CD4-positive, alpha-beta T cell treated with Interleukin-4 for 1 hour (primary cell): ENCODE results near the gene APPL1.
"Not testable (repeated sequence)": the region's sequence is repeated elsewhere in the genome, so short reads cannot be mapped to it uniquely, and the experiment has no call there.

Experiments
- DNase-seq, 2 donors: peaks; one replicate each; pipeline ENCODE4 v3.0.0-alpha.2; 2020 to 2022

APPL1 gene

GRCh38 chr3:57274845-57275244 lies 47.3 kb downstream of the APPL1 start:
- no peak for DNase-seq

GRCh38 chr3:57275393-57275792 lies 47.9 kb downstream of the APPL1 start:
- DNase-seq = no peak

- no peak for DNase-seq
These were observed 50.7 kb downstream of the APPL1 start for GRCh38 chr3:57278237-57278636.

- no peak for DNase-seq
These were observed 52.2 kb downstream of the APPL1 start for GRCh38 chr3:57279685-57280084.

- no peak for DNase-seq
These were observed 54.2 kb downstream of the APPL1 start for GRCh38 chr3:57281715-57282114.

- no peak for DNase-seq
These were observed 55.8 kb downstream of the APPL1 start for GRCh38 chr3:57283334-57283733.

DNA sequence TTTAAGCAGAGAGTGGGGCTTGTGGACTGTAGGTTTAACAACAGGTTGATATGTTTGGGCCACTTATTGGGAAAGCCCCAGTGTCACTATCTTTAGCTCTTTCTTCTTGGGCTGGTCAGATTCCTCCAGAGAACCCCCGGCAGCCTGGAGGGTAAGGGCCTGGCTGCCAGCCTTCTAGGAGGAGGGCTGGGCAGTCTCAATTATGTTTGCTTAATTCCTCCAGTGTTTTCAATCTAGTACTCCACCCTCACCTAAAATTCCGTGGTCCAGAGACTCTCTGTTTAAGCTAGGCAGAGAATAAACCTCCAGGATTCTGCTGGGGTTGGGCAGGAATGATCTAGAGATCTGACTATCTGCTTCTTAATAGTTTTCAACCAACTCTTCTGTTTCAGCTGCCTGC lies 59.7 kb downstream of the APPL1 start:
- DNase-seq = no peak

DNA sequence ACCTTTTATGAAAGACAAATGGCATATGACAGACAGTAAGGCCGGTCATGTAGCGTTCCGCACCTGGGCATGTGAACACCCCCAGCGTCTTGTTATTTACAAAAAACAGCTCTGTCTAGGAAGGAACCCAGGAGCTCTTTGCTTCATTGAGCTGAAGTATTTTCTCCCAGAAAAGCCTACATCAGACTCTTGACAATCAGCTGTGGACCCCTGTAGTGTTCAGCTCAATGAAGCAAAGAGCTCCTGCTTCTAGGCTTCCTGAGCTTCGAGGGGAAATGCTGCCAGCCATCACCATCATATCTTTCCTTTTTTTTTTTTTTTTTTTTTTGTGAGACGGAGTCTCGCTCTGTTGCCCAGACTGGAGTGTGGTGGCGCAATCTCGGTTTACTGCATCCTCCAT lies 60.9 kb downstream of the APPL1 start:
- DNase-seq = no peak

GRCh38 chr3:57292159-57292896 lies 64.8 kb downstream of the APPL1 start, which contains the start of gene ASB14:
Gene ASB14, minus strand, starts transcription at chr3:57292685. Its CDS starts 652 bp downstream, at chr3:57292033.
- no peak for DNase-seq

- DNase-seq = no peak
These were observed 65.5 kb downstream of the APPL1 start for GRCh38 chr3:57292897-57293526.

DNA sequence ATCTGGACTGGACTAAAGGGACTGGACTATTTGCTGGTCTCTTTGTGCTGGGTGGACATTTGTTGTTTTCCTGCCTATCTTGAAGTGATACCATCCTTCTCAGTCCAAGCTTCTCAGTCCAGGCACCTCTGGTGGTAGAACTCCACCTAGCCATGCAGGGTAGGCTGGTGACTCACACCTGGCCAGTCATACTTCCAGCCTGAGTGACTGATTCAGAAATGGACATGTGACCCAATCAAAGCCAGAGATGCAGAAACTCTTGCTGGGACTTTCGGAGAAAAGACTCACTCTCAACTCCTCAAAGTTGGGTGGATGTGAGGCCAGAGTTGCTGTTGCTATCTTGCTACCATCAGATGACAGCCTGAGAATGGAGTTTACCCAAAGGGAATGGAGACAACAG lies 70.5 kb downstream of the APPL1 start:
- no peak for DNase-seq

- not testable (repeated sequence) for DNase-seq
These were observed 76.0 kb downstream of the APPL1 start for GRCh38 chr3:57303520-57303919.

DNA sequence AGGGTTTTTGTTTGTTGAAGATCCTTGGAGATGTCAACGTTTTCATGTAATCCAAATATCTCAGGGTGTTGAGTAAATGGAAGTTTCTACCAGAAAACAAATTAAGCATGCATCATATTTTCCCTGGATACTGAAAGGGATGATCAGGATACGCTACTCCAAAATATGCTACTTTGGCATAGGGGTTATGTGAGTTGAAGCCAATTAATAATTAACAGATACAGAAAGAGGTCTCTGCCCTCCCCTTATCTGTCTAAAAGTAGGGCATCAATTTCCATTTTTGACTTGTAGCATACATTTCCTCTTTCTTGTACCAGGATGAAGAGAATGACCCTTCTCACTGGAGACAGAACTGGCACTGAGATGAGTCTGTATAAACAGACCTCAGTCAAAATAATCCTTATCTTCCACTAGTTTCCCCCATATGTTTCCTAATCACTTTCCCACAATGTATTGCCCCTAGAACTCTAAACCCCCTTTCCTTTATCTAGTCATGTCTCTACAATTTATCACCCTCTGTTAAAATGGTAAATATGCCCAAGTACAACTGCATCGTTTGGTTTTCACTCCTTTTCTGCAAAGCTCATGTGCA lies 82.3 kb downstream of the APPL1 start:
- no peak for DNase-seq

- no peak for DNase-seq
These were observed 86.7 kb downstream of the APPL1 start for GRCh38 chr3:57314204-57314603.
